GM23338 (cell line): ENCODE results near the gene ABCB8. TPM values are rescaled to one million over a fixed set of nuclear protein-coding genes. Genes with fewer than 3 reads are reported as not detected.

Source experiments
- ATAC-seq: fragments of 200-7000 bp; cut with Tn5 transposase; 3 replicates; pipeline ENCODE4 v1.9.1; 2020
- DNase-seq: peaks from one replicate; pipeline ENCODE4 v3.0.0-alpha.2; 2015; ENCODE audit warnings: low spot score
- H2AFZ ChIP-seq: fragments of 200-600 bp; sonication (generic); 2 replicates; pipeline ENCODE4 v1.8.0; 2016; ENCODE audit warnings: antibody characterized with exemption, mild to moderate bottlenecking, moderate library complexity
- H3F3A ChIP-seq: fragments of 200-600 bp; sonication (generic); replicated peaks from 2 replicates; pipeline ENCODE4 v1.8.0; 2017; ENCODE audit warnings: antibody characterized with exemption, mixed run types, low read depth
- H3K27ac ChIP-seq: fragments of 200-600 bp; sonication (generic); 2 replicates; pipeline ENCODE4 v1.6.1; 2016; ENCODE audit warnings: low read depth
- H3K27me3 ChIP-seq: fragments of 200-600 bp; sonication (generic); 2 replicates; pipeline ENCODE4 v1.8.0; 2016; ENCODE audit warnings: mild to moderate bottlenecking, mixed run types, moderate library complexity; ENCODE audit not compliant: insufficient read depth
- H3K36me3 ChIP-seq: fragments of 200-600 bp; sonication (generic); 2 replicates; pipeline ENCODE4 v1.8.0; 2016; ENCODE audit warnings: mild to moderate bottlenecking; ENCODE audit not compliant: insufficient read depth
- H3K4me1 ChIP-seq: fragments of 200-600 bp; sonication (generic); 2 replicates; pipeline ENCODE4 v1.8.0; 2016; ENCODE audit warnings: mild to moderate bottlenecking, moderate library complexity; ENCODE audit not compliant: insufficient read depth
- H3K4me2 ChIP-seq: fragments of 200-600 bp; sonication (generic); 2 replicates; pipeline ENCODE4 v1.7.1; 2017; ENCODE audit warnings: mixed run types
- H3K4me3 ChIP-seq: fragments of 200-600 bp; sonication (generic); 2 replicates; pipeline ENCODE4 v1.6.1; 2016; ENCODE audit warnings: mixed run types
- H3K79me2 ChIP-seq: fragments of 200-600 bp; sonication (generic); replicated peaks from 2 replicates; pipeline ENCODE4 v1.8.0; 2017; ENCODE audit warnings: mild to moderate bottlenecking; ENCODE audit not compliant: insufficient read depth
- H3K9me2 ChIP-seq: fragments of 200-600 bp; sonication (generic); 2 replicates; pipeline ENCODE4 v1.8.0; 2017; ENCODE audit not compliant: insufficient read depth
- H4K20me1 ChIP-seq: fragments of 200-600 bp; sonication (generic); replicated peaks from 2 replicates; pipeline ENCODE4 v1.8.0; 2017; ENCODE audit warnings: mild to moderate bottlenecking; ENCODE audit not compliant: insufficient read depth
- H3K27ac Mint-ChIP-seq: 2 replicates; pipeline ENCODE4 v1.8.0; 2020; ENCODE audit warnings: inconsistent platforms, mild to moderate bottlenecking, moderate library complexity, mixed read lengths
- H3K27me3 Mint-ChIP-seq: 3 replicates; pipeline ENCODE4 v1.8.0; 2022; ENCODE audit warnings: low read depth, mild to moderate bottlenecking, moderate library complexity, mixed read lengths, inconsistent platforms; ENCODE audit not compliant: insufficient read depth, poor library complexity
- H3K36me3 Mint-ChIP-seq: 3 replicates; pipeline ENCODE4 v1.8.0; 2021; ENCODE audit warnings: low read depth, mild to moderate bottlenecking, inconsistent platforms, moderate library complexity, mixed read lengths
- H3K4me1 Mint-ChIP-seq: 3 replicates; pipeline ENCODE4 v1.8.0; 2020; ENCODE audit warnings: mild to moderate bottlenecking, inconsistent platforms, mixed read lengths
- H3K4me3 Mint-ChIP-seq: 3 replicates; pipeline ENCODE4 v1.8.0; 2021; ENCODE audit warnings: moderate library complexity, mild to moderate bottlenecking, inconsistent platforms, mixed read lengths
- H3K9me3 Mint-ChIP-seq: 3 replicates; pipeline ENCODE4 v1.8.0; 2020; ENCODE audit warnings: moderate library complexity, mild to moderate bottlenecking, inconsistent platforms, mixed read lengths
- CREB1 ChIP-seq: fragments of 250-450 bp; sonication (Bioruptor Pico); IDR thresholded peaks from 2 replicates; pipeline ENCODE4 v1.5.0; 2020; ENCODE audit warnings: low read depth, mild to moderate bottlenecking, moderate library complexity
- CTCF ChIP-seq, 2 experiments: fragments of 200-600 bp in 1 of 2; sonication (generic) in 1 of 2; conservative IDR thresholded peaks; 2 replicates each; pipeline versions ENCODE4 v1.5.1 to v1.6.1; 2016 to 2017; ENCODE audit warnings: antibody characterized with exemption in 2 of 2, low read depth in 2 of 2, mild to moderate bottlenecking in 2 of 2, moderate library complexity in 1 of 2
- ETS1 ChIP-seq: IDR thresholded peaks from 2 replicates; pipeline ENCODE4 v1.6.1; 2016; ENCODE audit warnings: antibody characterized with exemption
- EZH2 ChIP-seq: fragments of 200-600 bp; sonication (generic); IDR thresholded peaks from one replicate; pipeline ENCODE4 v1.8.0; 2017; ENCODE audit warnings: antibody characterized with exemption, mild to moderate bottlenecking, low read depth; ENCODE audit not compliant: unreplicated experiment
- EZH2phosphoT487 ChIP-seq: fragments of 200-600 bp; sonication (generic); IDR thresholded peaks from one replicate; pipeline ENCODE4 v1.8.1; 2018; ENCODE audit warnings: antibody characterized with exemption; ENCODE audit not compliant: unreplicated experiment
- JUNB ChIP-seq: IDR thresholded peaks from one replicate; pipeline ENCODE4 v1.6.1; 2016; ENCODE audit warnings: antibody characterized with exemption; ENCODE audit not compliant: unreplicated experiment
- NANOG ChIP-seq: IDR thresholded peaks from 2 replicates; pipeline ENCODE4 v1.6.1; 2016; ENCODE audit warnings: antibody characterized with exemption, borderline replicate concordance
- POLR2AphosphoS5 ChIP-seq: IDR thresholded peaks from 2 replicates; pipeline ENCODE4 v1.6.1; 2016; ENCODE audit warnings: antibody characterized with exemption, low read depth
- REST ChIP-seq: IDR thresholded peaks from one replicate; pipeline ENCODE4 v1.6.1; 2018; ENCODE audit warnings: antibody characterized with exemption; ENCODE audit not compliant: unreplicated experiment
- STAT1 ChIP-seq: IDR thresholded peaks from one replicate; pipeline ENCODE4 v1.6.1; 2016; ENCODE audit warnings: antibody characterized with exemption; ENCODE audit not compliant: unreplicated experiment
- ZNF114 ChIP-seq: fragments of 250-450 bp; sonication (Bioruptor Pico); IDR thresholded peaks from 2 replicates; pipeline ENCODE4 v1.5.0; 2020; ENCODE audit warnings: mild to moderate bottlenecking, moderate library complexity
- ZNF331 ChIP-seq: fragments of 250-450 bp; sonication (Bioruptor Pico); IDR thresholded peaks from 2 replicates; pipeline ENCODE4 v1.5.0; 2020; ENCODE audit warnings: low read depth, mild to moderate bottlenecking, moderate library complexity
- ZNF462 ChIP-seq: fragments of 250-450 bp; sonication (Bioruptor Pico); IDR thresholded peaks from 2 replicates; pipeline ENCODE4 v1.5.0; 2020; ENCODE audit warnings: mild to moderate bottlenecking, moderate library complexity
- polyA plus RNA-seq: library from polyadenylated mRNA; unstranded; fragments of >200 nt; fragmentation: Nextera tagmentation; extraction: Ambion mirVana; gene quantifications from 2 replicates; pipeline ENCODE4 v1.2.1, GENCODE V29; 2016
- total RNA-seq: library from RNA; depleted of rRNA; stranded (reverse); fragments of >200 nt; shearing (Covaris generic); gene quantifications from 2 replicates; pipeline ENCODE4 v1.2.3, GENCODE V29; 2014

Gene ABCB8
- total and polyA plus RNA-seq, 2 experiments from 2014 or later = 11.4 to 27.1 TPM

GRCh38 chr7:151024435-151025056, 3.7 kb upstream of the ABCB8 start, which contains the start of gene ATG9B:
Gene ATG9B, minus strand, starts transcription at chr7:151024494. Its CDS starts 71 bp downstream, at chr7:151024423.
- Histone ChIP-seq H3K27ac (no peak within 1 kb of the TSS), H3K4me2 (no peak within 1 kb of the TSS)

More at GRCh38 chr7:151024435-151025056, 3.7 kb upstream of the ABCB8 start, which contains the start of gene ATG9B:
- Mint-ChIP-seq H3K4me1 (peaks cover 38% of the 10 kb centered on the region), H3K9me3 (peaks cover under 1% of the 10 kb centered on the region; the same call in 1 of the 3 replicates), H3K27me3 (peaks cover 16% of the 10 kb centered on the region), H3K4me3 (no peak within 1 kb of the TSS; the same call in 2 of the 3 replicates), H3K36me3 (peaks cover 4% of the 10 kb centered on the region; the same call in 2 of the 3 replicates), H3K27ac (no peak within 1 kb of the TSS)
- Histone ChIP-seq H3K27me3 (peaks cover 33% of the 10 kb centered on the region), H3F3A (no peaks in the 10 kb centered on the region; the same call in 1 of the 2 replicates), H3K9me2 (no peaks in the 10 kb centered on the region), H4K20me1 (no peaks in the 10 kb centered on the region), H3K4me3 (no peak within 1 kb of the TSS), H3K36me3 (no peaks in the 10 kb centered on the region; the same call in 1 of the 2 replicates), H2AFZ (no peak within 1 kb of the TSS), H3K79me2 (peaks cover 5% of the 10 kb centered on the region; the same call in 1 of the 2 replicates), H3K4me1 (peaks cover 18% of the 10 kb centered on the region)
- TF ChIP-seq CREB1 (CRISPR knock-in tag) = no peak
- TF ChIP-seq EZH2phosphoT487 = no peak
- TF ChIP-seq ZNF462 (CRISPR knock-in tag) = no peak
- no peak for TF ChIP-seq JUNB
- no peak for TF ChIP-seq POLR2AphosphoS5
- TF ChIP-seq ETS1 = no peak
- no peak for TF ChIP-seq ZNF114 (CRISPR knock-in tag)
- no peak for TF ChIP-seq EZH2
- TF ChIP-seq NANOG = no peak
- no peak for TF ChIP-seq ZNF331
- TF ChIP-seq REST = no peak
- TF ChIP-seq CTCF (conservative IDR thresholded peaks at IDR 0.05; ENCODE audit: low read depth in 2 of 2) = no peak
- TF ChIP-seq STAT1 = no peak
- DNase-seq = no peak
- no peak for ATAC-seq
